ENCODE measurements around the gene TGOLN2. TPM values are rescaled to one million over a fixed set of nuclear protein-coding genes. Genes with fewer than 3 reads are reported as not detected.
"Not testable (repeated sequence)": the region's sequence is repeated elsewhere in the genome, so short reads cannot be mapped to it uniquely, and the experiment has no call there.

The TGOLN2 gene
- polyA plus RNA-seq, 3 donors = 68.2 to 157 (median 111) TPM

- Histone ChIP-seq H3K4me3 (replicated peaks in 1 of 3; ENCODE audit: low read depth in 2 of 3, low read length in 3 of 3) (no peak overlapping the region), H4K20me1 (ENCODE audit: insufficient read depth, low read length) (peaks cover 3% of the 10 kb centered on the region), H3K36me3 (replicated peaks in 1 of 2; ENCODE audit: control insufficient read depth in 1 of 2, insufficient read depth in 2 of 2, low read length in 2 of 2) (peaks cover 16 to 27% of the 10 kb centered on the region in 2 donors), H3K9me3 (replicated peaks in 1 of 2; ENCODE audit: control insufficient read depth in 1 of 2, insufficient read depth in 1 of 2, low read length in 2 of 2) (no peaks in the 10 kb centered on the region), H3K4me1 (ENCODE audit: control insufficient read depth in 1 of 2, insufficient read depth in 2 of 2, low read length in 2 of 2) (no peaks in the 10 kb centered on the region), H3K9ac (ENCODE audit: insufficient read depth, low read length, poor library complexity, severe bottlenecking) (no peak overlapping the region), H3K4me2 (replicated peaks; ENCODE audit: extremely low read depth, low read length, poor library complexity, severe bottlenecking) (no peak overlapping the region), H3K27me3 (ENCODE audit: control insufficient read depth in 2 of 2, insufficient read depth in 2 of 2, low read length in 2 of 2) (no peaks in the 10 kb centered on the region), H3K27ac (ENCODE audit: low read depth in 1 of 2, low read length in 2 of 2) (no peak overlapping the region), H2AFZ (ENCODE audit: insufficient read depth, low read depth, low read length, poor library complexity, severe bottlenecking) (no peak overlapping the region), H3K79me2 (ENCODE audit: insufficient read depth, low read length) (no peaks in the 10 kb centered on the region)
- Mint-ChIP-seq H3K9me3 (no peaks in the 10 kb centered on the region), H3K36me3 (peaks cover 24 to 33% of the 10 kb centered on the region in 2 donors), H3K4me1 (no peaks in the 10 kb centered on the region), H3K27me3 (ENCODE audit: low read depth in 3 of 3) (peaks cover 5 to 11% (median 6%) of the 10 kb centered on the region in 3 donors), H3K27ac (no peak overlapping the region), H3K4me3 (no peak overlapping the region)
- DNase-seq = no peak
- 82% methylated on average over 5 of the region's 13 CpGs for WGBS (ENCODE audit: insufficient coverage)
- intact Hi-C loops (cut with micrococcal nuclease) = no loop called here
- no peak for TF ChIP-seq CTCF (IDR thresholded peaks at IDR 0.05)
Measured at GRCh38 chr2:85340034-85340892, 12.5 kb upstream of the TGOLN2 start.

GRCh38 chr2:85334928-85335327, 7.1 kb upstream of the TGOLN2 start:
- Histone ChIP-seq H3K4me1 (ENCODE audit: control insufficient read depth in 1 of 2, insufficient read depth in 2 of 2, low read length in 2 of 2) (no peaks in the 10 kb centered on the region), H3K9me3 (replicated peaks in 1 of 2; ENCODE audit: control insufficient read depth in 1 of 2, insufficient read depth in 1 of 2, low read length in 2 of 2) (no peaks in the 10 kb centered on the region), H3K9ac (ENCODE audit: insufficient read depth, low read length, poor library complexity, severe bottlenecking) (no peak overlapping the region), H4K20me1 (ENCODE audit: insufficient read depth, low read length) (no peaks in the 10 kb centered on the region), H3K36me3 (replicated peaks in 1 of 2; ENCODE audit: control insufficient read depth in 1 of 2, insufficient read depth in 2 of 2, low read length in 2 of 2) (no peaks in the 10 kb centered on the region), H3K4me3 (replicated peaks in 1 of 3; ENCODE audit: low read depth in 2 of 3, low read length in 3 of 3) (no peak overlapping the region), H2AFZ (ENCODE audit: insufficient read depth, low read depth, low read length, poor library complexity, severe bottlenecking) (no peak overlapping the region), H3K4me2 (replicated peaks; ENCODE audit: extremely low read depth, low read length, poor library complexity, severe bottlenecking) (no peak overlapping the region), H3K79me2 (ENCODE audit: insufficient read depth, low read length) (no peaks in the 10 kb centered on the region), H3K27ac (ENCODE audit: low read depth in 1 of 2, low read length in 2 of 2) (no peak overlapping the region), H3K27me3 (ENCODE audit: control insufficient read depth in 2 of 2, insufficient read depth in 2 of 2, low read length in 2 of 2) (no peaks in the 10 kb centered on the region)
- WGBS (ENCODE audit: insufficient coverage) = 50% methylated on average over 2 of the region's 2 CpGs
- Mint-ChIP-seq H3K27me3 (ENCODE audit: low read depth in 3 of 3) (peaks cover 2 to 11% (median 3%) of the 10 kb centered on the region in 3 donors), H3K4me1 (no peaks in the 10 kb centered on the region), H3K4me3 (no peak overlapping the region), H3K9me3 (peaks cover 0 to 6% (median 2%) of the 10 kb centered on the region in 7 donors), H3K27ac (no peak overlapping the region), H3K36me3 (no peaks in the 10 kb centered on the region)
- intact Hi-C loops (cut with micrococcal nuclease) = no loop called here
- DNase-seq = no peak
- TF ChIP-seq CTCF (IDR thresholded peaks at IDR 0.05) = no peak

GRCh38 chr2:85333877-85334276, 6.1 kb upstream of the TGOLN2 start:
- H3K4me3 Mint-ChIP-seq; H3K4me1 ChIP-seq (ENCODE audit: control insufficient read depth in 1 of 2, insufficient read depth in 2 of 2, low read length in 2 of 2); H3K36me3 Mint-ChIP-seq; intact Hi-C loops (cut with micrococcal nuclease); H3K9ac ChIP-seq (ENCODE audit: insufficient read depth, low read length, poor library complexity, severe bottlenecking); H3K9me3 ChIP-seq (replicated peaks in 1 of 2; ENCODE audit: control insufficient read depth in 1 of 2, insufficient read depth in 1 of 2, low read length in 2 of 2); H3K36me3 ChIP-seq (replicated peaks in 1 of 2; ENCODE audit: control insufficient read depth in 1 of 2, insufficient read depth in 2 of 2, low read length in 2 of 2); H3K4me3 ChIP-seq (replicated peaks in 1 of 3; ENCODE audit: low read depth in 2 of 3, low read length in 3 of 3); H3K27me3 ChIP-seq (ENCODE audit: control insufficient read depth in 2 of 2, insufficient read depth in 2 of 2, low read length in 2 of 2); H3K79me2 ChIP-seq (ENCODE audit: insufficient read depth, low read length); H3K27ac ChIP-seq (ENCODE audit: low read depth in 1 of 2, low read length in 2 of 2); H3K9me3 Mint-ChIP-seq; H2AFZ ChIP-seq (ENCODE audit: insufficient read depth, low read depth, low read length, poor library complexity, severe bottlenecking); H3K27ac Mint-ChIP-seq; H3K4me1 Mint-ChIP-seq; H4K20me1 ChIP-seq (ENCODE audit: insufficient read depth, low read length); DNase-seq; H3K4me2 ChIP-seq (replicated peaks; ENCODE audit: extremely low read depth, low read length, poor library complexity, severe bottlenecking): not testable (repeated sequence)
- H3K27me3 Mint-ChIP-seq (ENCODE audit: low read depth in 3 of 3) = peaks cover 0 to 11% (median 2%) of the 10 kb centered on the region in 3 donors
- 100% methylated on average over 1 of the region's 4 CpGs for WGBS (ENCODE audit: insufficient coverage)

All from CD14-positive monocyte (primary cell).